Activated T-helper 2 cell treated with anti-CD3 and anti-CD28 coated beads, Interferon-gamma antibody, Interleukin-2, Interleukin-4, amounts not matched to agents 10 μg/mL and 5 μg/mL and 100 μg/mL, durations not matched to agents 14 hours and 24 hours and 36 hours (primary cell): ENCODE results near the gene DDX42. TPM values are rescaled to one million over a fixed set of nuclear protein-coding genes. Genes with fewer than 3 reads are reported as not detected.

Experiments
- DNase-seq: peaks from one replicate; pipeline ENCODE4 v3.0.0; 2021; ENCODE audit warnings: low spot score
- H3K27ac Mint-ChIP-seq: one replicate; pipeline ENCODE4 v1.8.0; 2021; ENCODE audit warnings: mixed read lengths
- H3K27me3 Mint-ChIP-seq: one replicate; pipeline ENCODE4 v1.8.0; 2021; ENCODE audit warnings: low read depth, mixed read lengths
- H3K36me3 Mint-ChIP-seq: one replicate; pipeline ENCODE4 v1.8.0; 2021; ENCODE audit warnings: low read depth, mixed read lengths
- H3K4me1 Mint-ChIP-seq: one replicate; pipeline ENCODE4 v1.8.0; 2021; ENCODE audit warnings: low read depth, mixed read lengths
- H3K4me3 Mint-ChIP-seq: one replicate; pipeline ENCODE4 v1.8.0; 2021; ENCODE audit warnings: low read depth, mild to moderate bottlenecking, moderate library complexity, mixed read lengths
- H3K9me3 Mint-ChIP-seq: one replicate; pipeline ENCODE4 v1.8.0; 2021; ENCODE audit warnings: mixed read lengths
- intact Hi-C: fragments of 100-400 bp; cut with micrococcal nuclease; formaldehyde crosslinking; loops from one replicate; pipeline ENCODE4 v1.15.1; 2023
- total RNA-seq: library from RNA; stranded (reverse); gene quantifications from 2 replicates; pipeline ENCODE4 v1.2.3, GENCODE V29; 2022

The DDX42 gene, protein sequence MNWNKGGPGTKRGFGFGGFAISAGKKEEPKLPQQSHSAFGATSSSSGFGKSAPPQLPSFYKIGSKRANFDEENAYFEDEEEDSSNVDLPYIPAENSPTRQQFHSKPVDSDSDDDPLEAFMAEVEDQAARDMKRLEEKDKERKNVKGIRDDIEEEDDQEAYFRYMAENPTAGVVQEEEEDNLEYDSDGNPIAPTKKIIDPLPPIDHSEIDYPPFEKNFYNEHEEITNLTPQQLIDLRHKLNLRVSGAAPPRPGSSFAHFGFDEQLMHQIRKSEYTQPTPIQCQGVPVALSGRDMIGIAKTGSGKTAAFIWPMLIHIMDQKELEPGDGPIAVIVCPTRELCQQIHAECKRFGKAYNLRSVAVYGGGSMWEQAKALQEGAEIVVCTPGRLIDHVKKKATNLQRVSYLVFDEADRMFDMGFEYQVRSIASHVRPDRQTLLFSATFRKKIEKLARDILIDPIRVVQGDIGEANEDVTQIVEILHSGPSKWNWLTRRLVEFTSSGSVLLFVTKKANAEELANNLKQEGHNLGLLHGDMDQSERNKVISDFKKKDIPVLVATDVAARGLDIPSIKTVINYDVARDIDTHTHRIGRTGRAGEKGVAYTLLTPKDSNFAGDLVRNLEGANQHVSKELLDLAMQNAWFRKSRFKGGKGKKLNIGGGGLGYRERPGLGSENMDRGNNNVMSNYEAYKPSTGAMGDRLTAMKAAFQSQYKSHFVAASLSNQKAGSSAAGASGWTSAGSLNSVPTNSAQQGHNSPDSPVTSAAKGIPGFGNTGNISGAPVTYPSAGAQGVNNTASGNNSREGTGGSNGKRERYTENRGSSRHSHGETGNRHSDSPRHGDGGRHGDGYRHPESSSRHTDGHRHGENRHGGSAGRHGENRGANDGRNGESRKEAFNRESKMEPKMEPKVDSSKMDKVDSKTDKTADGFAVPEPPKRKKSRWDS
- total RNA-seq: 138 and 144 TPM in 2 replicates

GRCh38 chr17:63774141-63774968 is at the start of gene DDX42:
TSS of gene DDX42 (plus strand) at chr17:63774170. CDS start at chr17:63787050, 12,880 bp downstream.
- Mint-ChIP-seq H3K36me3 (peaks cover 58% of the 10 kb centered on the region), H3K27ac (peak within 1 kb of the TSS; percentile 99), H3K4me1 (peaks cover 38% of the 10 kb centered on the region)

DNA sequence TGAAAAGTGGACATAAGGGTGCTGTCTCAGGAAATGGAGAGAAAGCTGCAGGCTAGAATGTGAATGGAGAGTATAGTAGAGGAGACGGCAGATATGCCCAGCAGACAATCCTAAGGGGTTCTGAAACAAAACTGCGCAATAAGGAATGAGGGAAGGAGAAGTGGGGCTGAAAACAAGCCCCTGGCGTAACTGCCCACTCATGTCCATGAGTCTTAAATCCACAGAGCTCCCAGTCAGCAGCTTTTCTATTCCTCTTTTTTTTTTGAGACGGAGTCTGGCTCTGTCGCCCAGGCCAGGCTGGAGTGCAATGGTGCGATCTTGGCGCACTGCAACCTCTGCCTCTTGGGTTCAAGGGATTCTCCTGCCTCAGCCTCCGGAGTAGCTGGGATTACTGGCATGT is 38.3 kb upstream of the DDX42 start:
- Mint-ChIP-seq H3K9me3 (no peaks in the 10 kb centered on the region), H3K27ac (no peak overlapping the region), H3K4me1 (peaks cover 12% of the 10 kb centered on the region), H3K36me3 (peaks cover 19% of the 10 kb centered on the region), H3K27me3 (no peaks in the 10 kb centered on the region), H3K4me3 (no peak overlapping the region)
- intact Hi-C loops: no loop called here
- no peak for DNase-seq

More at GRCh38 chr17:63774141-63774968, at the start of gene DDX42:
- H3K4me3 Mint-ChIP-seq: peak within 1 kb of the TSS; percentile 92
- no peak for DNase-seq
- intact Hi-C loops: loop anchor here (10.0 kb wide), 1 partner anchor 730 kb away; the partner anchor contains the start of genes CEP95 and DDX5
- no peaks in the 10 kb centered on the region for H3K9me3 Mint-ChIP-seq
- no peaks in the 10 kb centered on the region for H3K27me3 Mint-ChIP-seq

- Mint-ChIP-seq H3K4me3 (peak overlapping the region; percentile 98), H3K27ac (peak overlapping the region; percentile 96), H3K27me3 (no peaks in the 10 kb centered on the region), H3K9me3 (no peaks in the 10 kb centered on the region), H3K36me3 (peaks cover 20% of the 10 kb centered on the region), H3K4me1 (peaks cover 20% of the 10 kb centered on the region)
- intact Hi-C loops: loop anchor here (1.0 to 5.0 kb wide), 3 partner anchors 41 to 190 kb away; partner anchors contain the start of genes DCAF7 and SMARCD2
- DNase-seq: no peak
Measured at GRCh38 chr17:63740464-63741142, 33.4 kb upstream of the DDX42 start.

- no peak for DNase-seq
- peaks cover 20% of the 10 kb centered on the region for H3K4me1 Mint-ChIP-seq
- H3K36me3 Mint-ChIP-seq: peaks cover 24% of the 10 kb centered on the region
- H3K27me3 Mint-ChIP-seq: no peaks in the 10 kb centered on the region
- H3K4me3 Mint-ChIP-seq: peak overlapping the region; percentile 98
- intact Hi-C loops: loop anchor here (1.0 to 5.0 kb wide), 3 partner anchors 42 to 191 kb away; partner anchors contain the start of genes DCAF7 and SMARCD2
- no peaks in the 10 kb centered on the region for H3K9me3 Mint-ChIP-seq
- peak overlapping the region; percentile 96 for H3K27ac Mint-ChIP-seq
Measured at GRCh38 chr17:63741143-63741407, 32.9 kb upstream of the DDX42 start.

GRCh38 chr17:63741408-63742173 is 32.4 kb upstream of the DDX42 start, which contains the start of gene STRADA:
TSS of gene STRADA (minus strand) at chr17:63741799. CDS start at chr17:63728369, 13,430 bp downstream.
- peaks cover 20% of the 10 kb centered on the region for H3K4me1 Mint-ChIP-seq
- H3K9me3 Mint-ChIP-seq: no peaks in the 10 kb centered on the region
- H3K36me3 Mint-ChIP-seq: peaks cover 26% of the 10 kb centered on the region
- H3K27ac Mint-ChIP-seq: peak within 1 kb of the TSS; percentile 96
- DNase-seq: peak; percentile 99
- no peaks in the 10 kb centered on the region for H3K27me3 Mint-ChIP-seq
- intact Hi-C loops: loop anchor here (1.0 to 5.0 kb wide), 4 partner anchors 32 to 191 kb away; partner anchors contain the start of genes CCDC47, DCAF7 and SMARCD2
- peak within 1 kb of the TSS; percentile 98 for H3K4me3 Mint-ChIP-seq

GRCh38 chr17:63751806-63752205 is 22.2 kb upstream of the DDX42 start:
- H3K27ac Mint-ChIP-seq: peak overlapping the region; percentile 87
- H3K4me3 Mint-ChIP-seq: peak overlapping the region; percentile 63
- H3K9me3 Mint-ChIP-seq: no peaks in the 10 kb centered on the region
- intact Hi-C loops: no loop called here
- DNase-seq: no peak
- H3K4me1 Mint-ChIP-seq: peaks cover 19% of the 10 kb centered on the region
- H3K27me3 Mint-ChIP-seq: no peaks in the 10 kb centered on the region
- peaks cover 74% of the 10 kb centered on the region for H3K36me3 Mint-ChIP-seq

GRCh38 chr17:63752707-63753106 is 21.3 kb upstream of the DDX42 start:
- Mint-ChIP-seq H3K27ac (peak overlapping the region; percentile 47), H3K4me1 (peaks cover 17% of the 10 kb centered on the region), H3K36me3 (peaks cover 74% of the 10 kb centered on the region), H3K9me3 (no peaks in the 10 kb centered on the region), H3K4me3 (no peak overlapping the region), H3K27me3 (no peaks in the 10 kb centered on the region)
- no peak for DNase-seq
- intact Hi-C loops: no loop called here

DNA sequence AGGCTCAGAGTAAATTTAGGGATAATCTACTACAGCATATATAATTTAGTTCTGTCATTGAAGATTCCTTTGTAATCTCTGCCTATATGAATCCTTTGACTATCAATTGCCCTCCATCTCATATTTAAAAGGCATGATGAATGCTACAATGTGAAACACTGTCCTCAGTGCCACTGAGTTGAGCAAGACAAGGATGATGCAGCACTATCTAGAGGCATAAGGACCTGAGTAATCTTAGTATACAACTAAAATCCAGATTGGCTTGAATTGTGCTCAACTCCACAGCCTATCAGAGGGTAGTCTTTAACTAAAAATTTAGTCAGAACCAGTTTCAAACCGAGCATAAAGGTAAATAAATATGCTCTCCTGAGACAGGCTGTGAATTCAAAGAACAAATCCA is 20.8 kb upstream of the DDX42 start:
- H3K4me1 Mint-ChIP-seq: peaks cover 17% of the 10 kb centered on the region
- no peak overlapping the region for H3K4me3 Mint-ChIP-seq
- H3K9me3 Mint-ChIP-seq: no peaks in the 10 kb centered on the region
- intact Hi-C loops: no loop called here
- no peaks in the 10 kb centered on the region for H3K27me3 Mint-ChIP-seq
- peaks cover 75% of the 10 kb centered on the region for H3K36me3 Mint-ChIP-seq
- no peak for DNase-seq
- peak overlapping the region; percentile 47 for H3K27ac Mint-ChIP-seq

DNA sequence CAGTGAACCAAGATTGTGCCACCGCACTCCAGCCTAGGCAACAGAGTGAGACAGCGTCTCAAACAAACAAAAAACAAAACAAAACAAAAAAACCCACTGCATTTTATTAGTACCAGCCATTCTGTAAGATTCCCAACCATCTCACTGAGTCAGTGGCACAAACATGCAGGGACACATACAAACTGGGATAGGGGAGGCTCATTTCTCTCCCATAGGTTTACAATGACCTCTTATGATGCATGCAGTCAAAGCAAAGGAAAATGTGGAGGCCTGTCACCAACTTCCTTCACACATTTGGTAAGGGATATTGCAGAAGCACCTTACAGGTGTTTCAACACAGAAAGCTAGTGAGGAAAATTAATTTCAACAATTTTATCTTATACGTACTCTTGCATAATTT is 19.9 kb upstream of the DDX42 start:
- intact Hi-C loops: no loop called here
- Mint-ChIP-seq H3K27me3 (no peaks in the 10 kb centered on the region), H3K27ac (no peak overlapping the region), H3K4me1 (peaks cover 17% of the 10 kb centered on the region), H3K36me3 (peaks cover 75% of the 10 kb centered on the region), H3K4me3 (no peak overlapping the region), H3K9me3 (no peaks in the 10 kb centered on the region)
- no peak for DNase-seq

DNA sequence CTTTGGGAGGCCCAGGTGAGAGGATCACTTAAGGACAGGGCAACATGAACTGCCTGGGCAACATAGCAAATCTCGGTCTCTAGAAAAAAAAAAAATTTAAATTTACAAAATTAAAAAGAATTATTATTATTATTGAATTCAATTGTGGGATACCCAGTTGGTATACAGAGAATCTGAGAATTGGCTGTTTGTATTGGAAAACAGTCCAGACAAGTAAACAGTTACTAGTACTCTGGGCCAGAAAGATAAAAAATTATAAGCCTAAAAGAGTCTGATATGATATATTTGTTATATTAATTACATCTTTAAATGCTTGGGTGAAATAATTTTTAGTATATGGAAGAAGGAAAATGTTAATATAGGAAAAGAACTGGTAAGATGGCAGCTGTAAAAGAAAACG is 15.5 kb upstream of the DDX42 start:
- no peak overlapping the region for H3K27ac Mint-ChIP-seq
- no peaks in the 10 kb centered on the region for H3K9me3 Mint-ChIP-seq
- no peaks in the 10 kb centered on the region for H3K27me3 Mint-ChIP-seq
- DNase-seq: no peak
- H3K4me3 Mint-ChIP-seq: no peak overlapping the region
- intact Hi-C loops: no loop called here
- H3K4me1 Mint-ChIP-seq: peaks cover 11% of the 10 kb centered on the region
- H3K36me3 Mint-ChIP-seq: peaks cover 73% of the 10 kb centered on the region

DNA sequence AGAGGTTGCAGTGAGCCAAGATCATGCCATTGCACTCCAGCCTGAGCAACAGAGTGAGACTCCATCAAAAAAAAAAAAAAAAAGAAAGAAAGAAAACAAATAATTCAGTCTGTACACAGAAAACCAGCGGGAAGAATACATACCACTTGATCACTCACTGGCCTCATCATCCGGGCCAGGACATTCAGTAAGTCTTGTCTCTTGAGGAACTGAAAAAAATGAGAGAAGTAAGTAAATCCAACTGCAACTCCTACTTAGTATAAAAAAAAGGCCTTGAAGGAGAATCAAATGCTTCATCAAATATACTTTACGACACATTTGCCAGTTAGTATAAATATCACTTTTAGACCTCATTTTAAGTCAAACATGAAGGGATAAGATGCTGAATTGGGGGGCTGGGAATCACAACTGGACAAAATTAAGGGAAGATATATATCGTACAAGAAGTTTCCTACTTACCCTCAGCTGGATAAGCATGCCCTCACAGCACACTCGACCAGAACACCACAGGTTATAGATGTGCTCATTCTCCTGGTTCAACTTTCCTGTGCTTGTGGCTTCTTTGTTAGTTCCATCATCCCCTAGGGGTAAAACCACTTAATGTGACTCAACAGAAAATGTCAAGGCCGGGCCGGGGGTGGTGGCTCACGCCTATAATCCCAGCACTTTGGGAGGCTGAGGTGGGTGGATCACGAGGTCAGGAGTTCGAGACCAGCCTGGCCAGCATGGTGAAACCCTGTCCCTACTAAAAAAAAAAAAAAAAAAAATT is 13.0 kb upstream of the DDX42 start:
- H3K27ac Mint-ChIP-seq: peak overlapping the region; percentile 22
- H3K27me3 Mint-ChIP-seq: no peaks in the 10 kb centered on the region
- H3K9me3 Mint-ChIP-seq: no peaks in the 10 kb centered on the region
- intact Hi-C loops: no loop called here
- H3K36me3 Mint-ChIP-seq: peaks cover 79% of the 10 kb centered on the region
- no peak for DNase-seq
- H3K4me3 Mint-ChIP-seq: no peak overlapping the region
- H3K4me1 Mint-ChIP-seq: peaks cover 14% of the 10 kb centered on the region
